NCI-H1694 treated with DMSO at 0.1 percent for 48 hours (cell line): ENCODE measurements around the gene RAPGEF3.

ENCODE experiments used
- DNase-seq: peaks from one replicate; lab custom pipeline; 2025; lab: John Stamatoyannopoulos, UW

RAPGEF3 gene

GRCh38 chr12:47758834-47759690, at the start of gene RAPGEF3:
Gene RAPGEF3, minus strand, starts transcription at chr12:47758880. Its CDS starts 324 bp downstream, at chr12:47758556.
- DNase-seq, result peak; percentile 29

GRCh38 chr12:47808050-47808449, 49.4 kb upstream of the RAPGEF3 start:
- DNase-seq, result no peak

- no peak for DNase-seq
These were observed 48.7 kb upstream of the RAPGEF3 start for GRCh38 chr12:47807338-47807737.

GRCh38 chr12:47805417-47805816, 46.7 kb upstream of the RAPGEF3 start:
- DNase-seq, result no peak

GRCh38 chr12:47804171-47804570, 45.5 kb upstream of the RAPGEF3 start:
- DNase-seq, result no peak

- DNase-seq, result no peak
These were observed 44.7 kb upstream of the RAPGEF3 start for GRCh38 chr12:47803191-47803875.

- no peak for DNase-seq
These were observed 43.6 kb upstream of the RAPGEF3 start for GRCh38 chr12:47802312-47802711.

GRCh38 chr12:47801904-47802246, 43.2 kb upstream of the RAPGEF3 start:
- DNase-seq, result no peak

GRCh38 chr12:47801170-47801903, 42.7 kb upstream of the RAPGEF3 start:
- no peak for DNase-seq

GRCh38 chr12:47800582-47800981, 41.9 kb upstream of the RAPGEF3 start:
- no peak for DNase-seq

- no peak for DNase-seq
These were observed 40.8 kb upstream of the RAPGEF3 start for GRCh38 chr12:47799357-47799955.

- no peak for DNase-seq
These were observed 39.8 kb upstream of the RAPGEF3 start for GRCh38 chr12:47798382-47798948.

GRCh38 chr12:47797441-47797840, 38.8 kb upstream of the RAPGEF3 start:
- no peak for DNase-seq

- no peak for DNase-seq
These were observed 37.2 kb upstream of the RAPGEF3 start for GRCh38 chr12:47795814-47796411.

- DNase-seq, result no peak
These were observed 36.6 kb upstream of the RAPGEF3 start for GRCh38 chr12:47795121-47795813.

GRCh38 chr12:47794679-47795078, 36.0 kb upstream of the RAPGEF3 start:
- DNase-seq, result no peak

- DNase-seq, result no peak
These were observed 34.5 kb upstream of the RAPGEF3 start for GRCh38 chr12:47793015-47793681.

GRCh38 chr12:47791874-47792273, 33.2 kb upstream of the RAPGEF3 start:
- no peak for DNase-seq

GRCh38 chr12:47791351-47791746, 32.7 kb upstream of the RAPGEF3 start:
- DNase-seq, result no peak

GRCh38 chr12:47790676-47791350, 32.1 kb upstream of the RAPGEF3 start:
- no peak for DNase-seq
